Raji (cell line): ENCODE measurements around the gene ADGRG3.

Source experiments
- POLR2A ChIP-seq: IDR thresholded peaks from 2 replicates; pipeline ENCODE4 v1.6.1; 2011; ENCODE audit warnings: low read depth, low read length, control low read depth; ENCODE audit not compliant: insufficient read depth

The ADGRG3 gene

GRCh38 chr16:57734308-57734924 is 66.3 kb downstream of the ADGRG3 start:
- TF ChIP-seq POLR2A: no peak

- TF ChIP-seq POLR2A: peak; percentile 49; the same call in 1 of the 2 replicates
These were observed 67.0 kb downstream of the ADGRG3 start for GRCh38 chr16:57734925-57735754.

GRCh38 chr16:57735755-57736418 is 67.8 kb downstream of the ADGRG3 start, which contains the start of gene KATNB1:
KATNB1 (plus strand) TSS chr16:57735770; CDS start chr16:57737244, 1,474 bp downstream.
- TF ChIP-seq POLR2A: peak; percentile 62

- no peak for TF ChIP-seq POLR2A
These were observed 68.6 kb downstream of the ADGRG3 start for GRCh38 chr16:57736419-57737351.

GRCh38 chr16:57738844-57739243 is 70.7 kb downstream of the ADGRG3 start:
- no peak for TF ChIP-seq POLR2A
